ENCODE results near the gene TIMMDC1.
A peak's percentile ranks its signal among the peaks of the same experiment; 100 is the strongest.

DNA sequence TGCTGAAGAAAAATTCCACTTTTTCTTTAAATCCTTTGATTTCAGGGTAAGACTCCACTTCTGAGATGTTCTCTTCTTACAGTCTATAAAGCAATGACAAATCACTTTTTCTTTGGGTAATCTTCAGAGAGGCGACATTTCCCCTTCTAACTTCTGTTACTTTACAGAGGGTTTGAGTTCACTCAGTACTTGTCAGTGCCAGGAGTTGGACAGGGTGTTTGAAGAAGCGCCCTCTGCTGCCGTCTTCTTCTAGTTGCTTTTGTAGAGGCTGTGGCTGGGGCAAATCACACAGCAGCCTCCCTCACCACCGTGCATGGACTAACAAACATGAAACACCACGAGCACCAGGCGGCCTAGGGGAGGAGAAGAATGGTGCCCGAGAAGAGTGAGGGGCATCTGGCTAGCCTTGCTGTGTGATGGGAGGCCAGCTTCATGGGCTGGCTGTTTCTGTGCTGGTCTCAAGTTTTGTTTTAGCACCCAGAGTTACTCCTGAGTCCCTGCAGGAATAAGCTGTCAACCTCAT is 61.2 kb downstream of the TIMMDC1 start, which contains the start of gene CD80:
- TF ChIP-seq CTCF (conservative IDR thresholded peaks at IDR 0.05), result peak; percentile 84
- no peak for TF ChIP-seq ZFX (IDR thresholded peaks at IDR 0.05)

All from C4-2B (cell line).